ENCODE data around the gene IMMT. TPM values are rescaled to one million over a fixed set of nuclear protein-coding genes. Genes with fewer than 3 reads are reported as not detected.
"Not testable (repeated sequence)": the region's sequence is repeated elsewhere in the genome, so short reads cannot be mapped to it uniquely, and the experiment has no call there.

The IMMT gene
- total RNA-seq, 8 experiments from 2014 or later: 55.7 to 137 (median 72.7) TPM

GRCh38 chr2:86211796-86212188, 16.5 kb upstream of the IMMT start:
- in situ Hi-C loops (cut with MboI; ENCODE audit: low pct_unique_long_range_greater_than_20kb in 2 of 9, low sequenced_read_pairs in 9 of 9, unreplicated experiment in 9 of 9): loop anchor here in 1 of 9 experiments (25.0 kb wide), 1 partner anchor 151 kb away; no protein-coding TSS in a partner anchor
- WGBS, 10 experiments: 11 to 95% (median 89%) methylated on average over 1 to 2 of the region's 2 CpGs; no CpG with 5 or more reads in 2 of the 10 experiments
- no peak for ATAC-seq (replicated peaks in 6 of 8)
- Histone ChIP-seq H3K4me1 (replicated peaks in 1 of 2) (no peaks in the 10 kb centered on the region), H3K27ac (no peak overlapping the region), H3K4me3 (no peak overlapping the region)

GRCh38 chr2:86211033-86211795, 16.0 kb upstream of the IMMT start:
- in situ Hi-C loops (cut with MboI; ENCODE audit: low pct_unique_long_range_greater_than_20kb in 2 of 9, low sequenced_read_pairs in 9 of 9, unreplicated experiment in 9 of 9): loop anchor here in 1 of 9 experiments (25.0 kb wide), 1 partner anchor 151 kb away; no protein-coding TSS in a partner anchor

GRCh38 chr2:86204458-86204857, 9.2 kb upstream of the IMMT start:
- Histone ChIP-seq H3K4me3 (no peak overlapping the region), H3K27ac (no peak overlapping the region), H3K4me1 (replicated peaks in 1 of 2) (peaks cover 15 to 20% of the 10 kb centered on the region in 2 donors)
- 75 to 100% (median 97%) methylated on average over 1 to 7 of the region's 7 CpGs; no CpG with 5 or more reads in 1 of the 10 experiments for WGBS, 10 experiments
- no peak for ATAC-seq (replicated peaks in 6 of 8)
- in situ Hi-C loops (cut with MboI; ENCODE audit: low pct_unique_long_range_greater_than_20kb in 2 of 9, low sequenced_read_pairs in 9 of 9, unreplicated experiment in 9 of 9): loop anchor here in 1 of 9 experiments (25.0 kb wide), 1 partner anchor 158 kb away; no protein-coding TSS in a partner anchor

More at GRCh38 chr2:86211033-86211795, 16.0 kb upstream of the IMMT start:
- Histone ChIP-seq H3K27ac (no peak overlapping the region), H3K4me1 (replicated peaks in 1 of 2) (no peaks in the 10 kb centered on the region), H3K4me3 (no peak overlapping the region)
- WGBS, 10 experiments: 76 to 100% (median 100%) methylated on average over 1 to 2 of the region's 2 CpGs; no CpG with 5 or more reads in 3 of the 10 experiments
- ATAC-seq (replicated peaks in 6 of 8): peak in 2 of 8 experiments; percentile 46 to 69

GRCh38 chr2:86203614-86204013, 8.4 kb upstream of the IMMT start:
- Histone ChIP-seq H3K4me3 (no peak overlapping the region), H3K4me1 (replicated peaks in 1 of 2) (peaks cover 20% of the 10 kb centered on the region in 2 donors), H3K27ac (no peak overlapping the region)
- ATAC-seq (replicated peaks in 6 of 8): no peak
- in situ Hi-C loops (cut with MboI; ENCODE audit: low pct_unique_long_range_greater_than_20kb in 2 of 9, low sequenced_read_pairs in 9 of 9, unreplicated experiment in 9 of 9): loop anchor here in 1 of 9 experiments (25.0 kb wide), 1 partner anchor 159 kb away; no protein-coding TSS in a partner anchor
- 100% methylated on average over 1 of the region's 1 CpG; no CpG with 5 or more reads in 5 of the 10 experiments for WGBS, 10 experiments

GRCh38 chr2:86202702-86203101, 7.4 kb upstream of the IMMT start:
- ATAC-seq (replicated peaks in 6 of 8): no peak
- in situ Hi-C loops (cut with MboI; ENCODE audit: low pct_unique_long_range_greater_than_20kb in 2 of 9, low sequenced_read_pairs in 9 of 9, unreplicated experiment in 9 of 9): loop anchor here in 1 of 9 experiments (25.0 kb wide), 1 partner anchor 160 kb away; no protein-coding TSS in a partner anchor
- no peak overlapping the region for H3K27ac ChIP-seq
- WGBS, 10 experiments: 66 to 100% (median 92%) methylated on average over 3 to 9 of the region's 9 CpGs; no CpG with 5 or more reads in 3 of the 10 experiments
- no peak overlapping the region for H3K4me3 ChIP-seq
- H3K4me1 ChIP-seq (replicated peaks in 1 of 2): peaks cover 20% of the 10 kb centered on the region in 2 donors

GRCh38 chr2:86202336-86202692, 7.1 kb upstream of the IMMT start:
- peaks cover 20% of the 10 kb centered on the region in 2 donors for H3K4me1 ChIP-seq (replicated peaks in 1 of 2)
- peak overlapping the region in 1 of 2 donors; percentile 47 for H3K27ac ChIP-seq
- WGBS, 10 experiments: 45 to 100% (median 65%) methylated on average over 1 to 2 of the region's 2 CpGs; no CpG with 5 or more reads in 1 of the 10 experiments
- in situ Hi-C loops (cut with MboI; ENCODE audit: low pct_unique_long_range_greater_than_20kb in 2 of 9, low sequenced_read_pairs in 9 of 9, unreplicated experiment in 9 of 9): loop anchor here in 1 of 9 experiments (25.0 kb wide), 1 partner anchor 160 kb away; no protein-coding TSS in a partner anchor
- no peak for ATAC-seq (replicated peaks in 6 of 8)
- peak overlapping the region in 3 of 5 donors; percentile 7 to 22 (median 13) for H3K4me3 ChIP-seq

- peak in 6 of 8 experiments; percentile 42 to 87 (median 81) for ATAC-seq (replicated peaks in 6 of 8)
- in situ Hi-C loops (cut with MboI; ENCODE audit: low pct_unique_long_range_greater_than_20kb in 2 of 9, low sequenced_read_pairs in 9 of 9, unreplicated experiment in 9 of 9): loop anchor here in 1 of 9 experiments (25.0 kb wide), 1 partner anchor 160 kb away; no protein-coding TSS in a partner anchor
These were observed 6.5 kb upstream of the IMMT start for GRCh38 chr2:86201671-86202335.

GRCh38 chr2:86200564-86200963, 5.3 kb upstream of the IMMT start:
- in situ Hi-C loops (cut with MboI; ENCODE audit: low pct_unique_long_range_greater_than_20kb in 2 of 9, low sequenced_read_pairs in 9 of 9, unreplicated experiment in 9 of 9): loop anchor here in 1 of 9 experiments (25.0 kb wide), 1 partner anchor 162 kb away; no protein-coding TSS in a partner anchor
- H3K27ac ChIP-seq; ATAC-seq (replicated peaks in 6 of 8): not testable (repeated sequence)
- H3K4me3 ChIP-seq: peak overlapping the region in 2 of 5 donors; percentile 52 to 82
- peaks cover 25 to 29% of the 10 kb centered on the region in 2 donors for H3K4me1 ChIP-seq (replicated peaks in 1 of 2)
- 71 to 100% (median 81%) methylated on average over 2 to 10 of the region's 11 CpGs for WGBS, 10 experiments

More at GRCh38 chr2:86201671-86202335, 6.5 kb upstream of the IMMT start:
- peak overlapping the region in 4 of 5 donors; percentile 11 to 22 (median 17) for H3K4me3 ChIP-seq
- peaks cover 20% of the 10 kb centered on the region in 2 donors for H3K4me1 ChIP-seq (replicated peaks in 1 of 2)
- H3K27ac ChIP-seq: peak overlapping the region in 1 of 2 donors; percentile 47
- WGBS, 10 experiments: 16 to 97% (median 50%) methylated on average over 1 to 8 of the region's 8 CpGs

GRCh38 chr2:86199834-86200177, 4.5 kb upstream of the IMMT start:
- H3K27ac ChIP-seq: peak overlapping the region in 1 of 2 donors; percentile 74
- H3K4me3 ChIP-seq: peak overlapping the region; percentile 47 to 82 (median 53)
- H3K4me1 ChIP-seq (replicated peaks in 1 of 2): peaks cover 25 to 29% of the 10 kb centered on the region in 2 donors
- ATAC-seq (replicated peaks in 6 of 8): no peak
- in situ Hi-C loops (cut with MboI; ENCODE audit: low pct_unique_long_range_greater_than_20kb in 2 of 9, low sequenced_read_pairs in 9 of 9, unreplicated experiment in 9 of 9): loop anchor here in 1 of 9 experiments (25.0 kb wide), 1 partner anchor 162 kb away; no protein-coding TSS in a partner anchor
- 0 to 8% (median 1%) methylated on average over 2 to 6 of the region's 8 CpGs for WGBS, 10 experiments

- Histone ChIP-seq H3K27ac (peak overlapping the region; percentile 63 to 69), H3K4me1 (replicated peaks in 1 of 2) (peaks cover 20 to 23% of the 10 kb centered on the region in 2 donors), H3K4me3 (peak overlapping the region; percentile 85 to 99 (median 94))
- peak in 6 of 8 experiments; percentile 0 to 11 (median 3) for ATAC-seq (replicated peaks in 6 of 8)
- WGBS, 10 experiments: 0 to 73% (median 20%) methylated on average over 1 to 16 of the region's 23 CpGs; no CpG with 5 or more reads in 1 of the 10 experiments
- in situ Hi-C loops (cut with MboI; ENCODE audit: low pct_unique_long_range_greater_than_20kb in 2 of 9, low sequenced_read_pairs in 9 of 9, unreplicated experiment in 9 of 9): no loop called here
These were observed 636 bp upstream of the IMMT start for GRCh38 chr2:86195808-86196387.

- H3K27ac ChIP-seq: peak overlapping the region in 1 of 2 donors; percentile 95
- no peak for ATAC-seq (replicated peaks in 6 of 8)
- in situ Hi-C loops (cut with MboI; ENCODE audit: low pct_unique_long_range_greater_than_20kb in 2 of 9, low sequenced_read_pairs in 9 of 9, unreplicated experiment in 9 of 9): no loop called here
- peaks cover 15 to 16% of the 10 kb centered on the region in 2 donors for H3K4me1 ChIP-seq (replicated peaks in 1 of 2)
- 0 to 2% (median 0%) methylated on average over 1 to 12 of the region's 17 CpGs; no CpG with 5 or more reads in 4 of the 10 experiments for WGBS, 10 experiments
- peak overlapping the region; percentile 85 to 99 (median 94) for H3K4me3 ChIP-seq
These were observed 559 bp downstream of the IMMT start for GRCh38 chr2:86194751-86195054.

GRCh38 chr2:86193901-86194567, 1.2 kb downstream of the IMMT start:
- peak overlapping the region; percentile 85 to 99 (median 94) for H3K4me3 ChIP-seq
- no peak for ATAC-seq (replicated peaks in 6 of 8)
- peaks cover 14 to 16% of the 10 kb centered on the region in 2 donors for H3K4me1 ChIP-seq (replicated peaks in 1 of 2)
- no peak overlapping the region for H3K27ac ChIP-seq
- in situ Hi-C loops (cut with MboI; ENCODE audit: low pct_unique_long_range_greater_than_20kb in 2 of 9, low sequenced_read_pairs in 9 of 9, unreplicated experiment in 9 of 9): no loop called here
- WGBS, 10 experiments: 51 to 100% (median 78%) methylated on average over 2 to 6 of the region's 7 CpGs

Measured in motor neuron (in vitro differentiated cells).